Ovary (tissue), 9 donors: Measurements from ENCODE around the gene EIF2B5. TPM values are rescaled to one million over a fixed set of nuclear protein-coding genes. Genes with fewer than 3 reads are reported as not detected.

ENCODE experiments used
- DNase-seq, 5 donors: peaks; one replicate each; pipeline ENCODE4 v3.0.0-alpha.2; 2019 to 2020
- H3K27ac ChIP-seq, 2 donors: fragments of 200-600 bp; one replicate each; pipeline versions ENCODE4 v1.5.1 to v1.8.0; 2019 to 2022
- H3K27me3 ChIP-seq: fragments of 200-600 bp; one replicate; pipeline ENCODE4 v1.8.0; 2022
- H3K36me3 ChIP-seq: fragments of 200-600 bp; sonication (generic); one replicate; pipeline ENCODE4 v1.5.1; 2019
- H3K4me1 ChIP-seq: one replicate; pipeline ENCODE4 v1.8.1; 2013; ENCODE audit warnings: mild to moderate bottlenecking, moderate library complexity; ENCODE audit not compliant: insufficient read depth
- H3K4me3 ChIP-seq: fragments of 200-600 bp; sonication (generic); one replicate; pipeline ENCODE4 v1.5.1; 2017
- H3K9me3 ChIP-seq, 2 donors: fragments of 200-600 bp in 1 of 2; sonication (generic) in 1 of 2; one replicate each; pipeline versions ENCODE4 v1.5.1 to v1.8.1; 2013 to 2019; ENCODE audit warnings: mild to moderate bottlenecking in 1 of 2, moderate library complexity in 1 of 2
- CTCF ChIP-seq, 3 donors: fragments of 450-650 bp in 2 of 3; fragments of 200-600 bp in 1 of 3; IDR thresholded peaks; one replicate each; pipeline versions ENCODE4 v1.5.1 to v1.8.0; 2016 to 2022; ENCODE audit warnings: antibody characterized with exemption in 3 of 3, mild to moderate bottlenecking in 1 of 3
- EP300 ChIP-seq: sonication (generic); formaldehyde crosslinking; IDR thresholded peaks from one replicate; pipeline ENCODE4 v1.6.1; 2017; ENCODE audit warnings: antibody characterized with exemption
- POLR2A ChIP-seq: fragments of 450-650 bp; IDR thresholded peaks from one replicate; pipeline ENCODE4 v1.6.1; 2017; ENCODE audit warnings: antibody characterized with exemption, mild to moderate bottlenecking, moderate library complexity
- WGBS, 3 donors: extraction: QIAGEN DNeasy Blood & Tissue Kit in 1 of 3; methylation state at CpG; one replicate each; pipeline versions ENCODE4 v1.1.5 to v1.1.7; 2013 to 2017; 5-methylcytosine and 5-hydroxymethylcytosine counted together
- intact Hi-C, 4 donors: fragments of 100-400 bp; cut with DNase I; formaldehyde crosslinking; loops; one replicate each; pipeline versions ENCODE4 v1.11.0 to v1.15.1; 2022 to 2023
- polyA plus RNA-seq, 2 donors: library from polyadenylated mRNA; stranded (reverse); fragments of 200-250 nt in 1 of 2; fragments of 350-450 nt in 1 of 2; fragmentation: Illumina TruSeq in 1 of 2; extraction: RNeasy Lipid Tissue Mini Kit (QIAGEN cat#74804) in 1 of 2; gene quantifications; one replicate each; pipeline ENCODE4 v1.2.3, GENCODE V29; 2013 to 2014
- total RNA-seq, 7 donors: library from RNA; depleted of rRNA in 2 of 7; stranded (reverse); fragments of >200 nt in 2 of 7; fragmentation: NEBNext Ultra II Directional in 3 of 7; extraction: Animal tissue kit (Norgen Biotek cat#: 25700) in 3 of 7; gene quantifications; one replicate each; pipeline versions ENCODE4 v1.1.0 to v1.2.4, GENCODE V29; 2016 to 2023
- donor health status: DM: no; HTN: no; CAD: no; lungs with moderate emphysema.
- donor health status: DM: no; HTN: no; CAD: no.
- donor health status: Bipolar disorder and iron deficiency.
- donor health status: DM: yes; HTN: yes; CAD: no.
- donor health status: DM: no; HTN: no; CAD: no.
- donor health status: DM: yes; HTN: yes; CAD: no.

Gene EIF2B5
- total and polyA plus RNA-seq, 9 donors = 18.6 to 42.4 (median 28.7) TPM

- WGBS, 3 donors = 92 to 95% (median 93%) methylated on average over 18 of the region's 18 CpGs
- Histone ChIP-seq H3K27ac (peak overlapping the region in 1 of 2 donors; percentile 73), H3K27me3 (no peaks in the 10 kb centered on the region), H3K4me1 (peaks cover 4% of the 10 kb centered on the region), H3K9me3 (no peaks in the 10 kb centered on the region), H3K4me3 (no peak overlapping the region), H3K36me3 (no peaks in the 10 kb centered on the region)
- DNase-seq = no peak
- TF ChIP-seq POLR2A (no peak), CTCF (IDR thresholded peaks at IDR 0.05) (no peak), EP300 (no peak)
- intact Hi-C loops = loop anchor here in 3 of 4 donors (5.0 to 10.0 kb wide), 3 partner anchors 63 to 302 kb away; partner anchors contain the start of genes ALG3 (in 2 of the 3), EEF1AKMT4 (in 2 of the 3) and PARL (in 1 of the 3)
These were observed 49.5 kb downstream of the EIF2B5 start for GRCh38 chr3:184184546-184185230.

GRCh38 chr3:184185461-184186183, 50.5 kb downstream of the EIF2B5 start:
- TF ChIP-seq EP300 (no peak), CTCF (IDR thresholded peaks at IDR 0.05) (no peak), POLR2A (no peak)
- WGBS, 3 donors = 2 to 3% (median 2%) methylated on average over 55 of the region's 55 CpGs
- Histone ChIP-seq H3K4me1 (peaks cover 4% of the 10 kb centered on the region), H3K36me3 (no peaks in the 10 kb centered on the region), H3K27me3 (no peaks in the 10 kb centered on the region), H3K9me3 (no peaks in the 10 kb centered on the region), H3K4me3 (peak overlapping the region; percentile 85), H3K27ac (peak overlapping the region; percentile 55 to 73)
- DNase-seq = peak; percentile 99 to 100 (median 99)
- intact Hi-C loops = loop anchor here (2.0 to 10.0 kb wide), 4 partner anchors 55 to 303 kb away; partner anchors contain the start of genes ALG3 (in 2 of the 4), EEF1AKMT4 (in 2 of the 4) and PARL (in 1 of the 4)

DNA sequence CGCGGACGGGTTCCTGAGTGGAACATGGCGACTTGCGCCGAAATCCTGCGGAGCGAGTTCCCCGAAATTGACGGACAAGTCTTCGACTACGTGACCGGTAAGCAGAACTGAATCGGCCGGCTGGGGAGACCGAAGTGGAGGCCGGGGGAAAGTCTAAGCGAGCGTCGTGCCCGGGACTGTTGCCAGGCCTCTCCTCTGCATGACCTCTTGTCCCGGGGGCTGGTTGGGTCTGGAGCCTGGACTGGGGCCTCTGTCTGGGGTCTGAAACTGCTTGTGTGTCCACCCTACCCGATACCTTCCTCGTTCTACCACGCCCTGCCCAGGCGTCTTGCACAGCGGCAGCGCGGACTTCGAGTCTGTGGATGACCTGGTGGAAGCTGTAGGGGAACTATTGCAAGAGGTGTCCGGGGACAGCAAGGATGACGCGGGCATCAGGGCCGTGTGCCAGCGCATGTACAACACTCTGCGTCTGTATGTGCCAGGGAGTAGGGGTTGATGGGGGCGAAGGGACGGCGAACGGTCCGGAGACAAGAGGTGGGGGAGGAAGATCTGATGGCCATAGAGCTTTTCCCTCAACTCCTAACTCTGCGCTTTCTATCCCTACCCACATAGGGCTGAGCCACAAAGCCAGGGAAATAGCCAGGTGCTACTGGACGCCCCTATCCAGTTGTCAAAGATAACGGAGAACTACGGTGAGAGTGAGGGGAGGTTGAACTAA, 51.2 kb downstream of the EIF2B5 start, which contains the start of gene ABCF3:
TSS of gene ABCF3 (plus strand) at position 16 of the 718 bp plus-strand sequence. CDS start at position 25, 9 bp downstream.
- Histone ChIP-seq H3K27ac (peak within 1 kb of the TSS; percentile 55 to 73), H3K27me3 (no peaks in the 10 kb centered on the region), H3K9me3 (no peaks in the 10 kb centered on the region), H3K4me1 (peaks cover 4% of the 10 kb centered on the region), H3K36me3 (no peaks in the 10 kb centered on the region), H3K4me3 (peak within 1 kb of the TSS; percentile 85)
- intact Hi-C loops = loop anchor here (2.0 to 10.0 kb wide), 4 partner anchors 54 to 304 kb away; partner anchors contain the start of genes ALG3 (in 2 of the 4), EEF1AKMT4 (in 2 of the 4) and PARL (in 1 of the 4)
- 0 to 1% (median 0%) methylated on average over 36 to 45 of the region's 45 CpGs for WGBS, 3 donors
- peak; percentile 68 for TF ChIP-seq POLR2A
- TF ChIP-seq CTCF (IDR thresholded peaks at IDR 0.05) = no peak
- TF ChIP-seq EP300 = no peak
- peak in 1 of 5 donors; percentile 75 for DNase-seq

DNA sequence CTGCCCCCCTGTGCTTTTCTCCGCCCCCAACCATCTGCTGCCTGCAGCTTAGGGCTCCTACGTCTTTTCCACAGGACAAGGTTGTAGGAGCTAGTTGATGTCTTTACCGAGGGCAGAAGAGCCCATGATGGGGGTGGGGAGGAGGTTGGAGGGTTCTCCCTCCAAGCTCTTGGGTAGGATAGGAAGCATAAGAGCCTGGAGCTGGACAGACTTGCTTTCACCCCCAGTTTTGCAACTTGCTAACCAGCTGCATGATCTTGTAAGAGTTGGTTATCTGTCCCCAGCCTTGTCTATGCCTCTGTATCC, 51.7 kb downstream of the EIF2B5 start:
- no peak for DNase-seq
- H3K36me3 ChIP-seq = no peaks in the 10 kb centered on the region

More for the DNA sequence above, 51.7 kb downstream of the EIF2B5 start:
- peaks cover 4% of the 10 kb centered on the region for H3K4me1 ChIP-seq
- H3K27me3 ChIP-seq = no peaks in the 10 kb centered on the region
- H3K4me3 ChIP-seq = peak overlapping the region; percentile 85
- H3K27ac ChIP-seq = no peak overlapping the region
- WGBS, 3 donors = 2 to 10% (median 4%) methylated on average over 3 of the region's 3 CpGs
- intact Hi-C loops = loop anchor here (2.0 to 10.0 kb wide), 4 partner anchors 54 to 305 kb away; partner anchors contain the start of genes ALG3 (in 2 of the 4), EEF1AKMT4 (in 2 of the 4) and PARL (in 1 of the 4)
- TF ChIP-seq POLR2A = no peak
- H3K9me3 ChIP-seq = no peaks in the 10 kb centered on the region
